Uterus (tissue), 2 donors: ENCODE data around the gene TNS4.

Experiments used
- POLR2A ChIP-seq, 2 donors: fragments of 450-650 bp; IDR thresholded peaks; one replicate each; pipeline ENCODE4 v1.6.1; 2016; ENCODE audit warnings: antibody characterized with exemption in 2 of 2, mild to moderate bottlenecking in 1 of 2, moderate library complexity in 1 of 2
- TF ChIP-seq, protein P1 (sequence below), 4 experiments: fragments of 200-600 bp in 2 of 4; fragments of 450-650 bp in 2 of 4; sonication (generic) in 2 of 4; IDR thresholded peaks; one replicate each; pipeline ENCODE4 v1.5.1; 2016 to 2019; ENCODE audit warnings: antibody characterized with exemption in 4 of 4, mild to moderate bottlenecking in 2 of 4, moderate library complexity in 1 of 4

DNA sequence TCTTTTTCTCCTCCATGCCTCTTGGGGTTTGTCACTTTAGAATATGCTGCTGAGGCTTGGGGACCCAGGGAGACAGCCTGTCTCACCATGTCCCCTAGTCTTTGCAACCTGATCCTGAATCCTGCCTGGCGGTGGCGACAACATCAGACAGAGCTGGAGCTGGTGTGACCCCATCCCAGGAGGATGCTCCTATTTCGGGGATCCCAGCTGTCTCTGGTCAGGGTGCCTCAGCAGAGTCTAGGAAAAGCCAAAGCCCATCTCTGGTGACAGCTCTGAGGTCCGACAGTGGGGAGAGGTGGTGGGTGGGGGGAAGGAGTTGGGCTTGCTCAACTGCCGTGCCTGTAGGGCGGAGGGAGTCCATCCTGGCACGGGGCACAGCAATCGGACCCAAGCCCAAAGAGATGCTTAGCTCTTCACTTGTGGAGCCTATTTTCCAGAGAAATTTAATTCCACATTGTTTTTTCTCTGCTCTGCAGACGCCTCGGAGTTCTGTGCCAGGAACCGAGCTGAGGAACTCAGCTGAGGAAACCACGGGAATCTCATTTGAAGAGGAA lies 10.3 kb upstream of the TNS4 start:
- no peak for TF ChIP-seq POLR2A (IDR thresholded peaks at IDR 0.05)
- TF ChIP-seq, protein P1, sequence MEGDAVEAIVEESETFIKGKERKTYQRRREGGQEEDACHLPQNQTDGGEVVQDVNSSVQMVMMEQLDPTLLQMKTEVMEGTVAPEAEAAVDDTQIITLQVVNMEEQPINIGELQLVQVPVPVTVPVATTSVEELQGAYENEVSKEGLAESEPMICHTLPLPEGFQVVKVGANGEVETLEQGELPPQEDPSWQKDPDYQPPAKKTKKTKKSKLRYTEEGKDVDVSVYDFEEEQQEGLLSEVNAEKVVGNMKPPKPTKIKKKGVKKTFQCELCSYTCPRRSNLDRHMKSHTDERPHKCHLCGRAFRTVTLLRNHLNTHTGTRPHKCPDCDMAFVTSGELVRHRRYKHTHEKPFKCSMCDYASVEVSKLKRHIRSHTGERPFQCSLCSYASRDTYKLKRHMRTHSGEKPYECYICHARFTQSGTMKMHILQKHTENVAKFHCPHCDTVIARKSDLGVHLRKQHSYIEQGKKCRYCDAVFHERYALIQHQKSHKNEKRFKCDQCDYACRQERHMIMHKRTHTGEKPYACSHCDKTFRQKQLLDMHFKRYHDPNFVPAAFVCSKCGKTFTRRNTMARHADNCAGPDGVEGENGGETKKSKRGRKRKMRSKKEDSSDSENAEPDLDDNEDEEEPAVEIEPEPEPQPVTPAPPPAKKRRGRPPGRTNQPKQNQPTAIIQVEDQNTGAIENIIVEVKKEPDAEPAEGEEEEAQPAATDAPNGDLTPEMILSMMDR (IDR thresholded peaks at IDR 0.05), result no peak
